Measurements from ENCODE around the gene TMPRSS2.

GRCh38 chr21:41458121-41458520 lies 49.8 kb downstream of the TMPRSS2 start:
- TF ChIP-seq, protein P1, sequence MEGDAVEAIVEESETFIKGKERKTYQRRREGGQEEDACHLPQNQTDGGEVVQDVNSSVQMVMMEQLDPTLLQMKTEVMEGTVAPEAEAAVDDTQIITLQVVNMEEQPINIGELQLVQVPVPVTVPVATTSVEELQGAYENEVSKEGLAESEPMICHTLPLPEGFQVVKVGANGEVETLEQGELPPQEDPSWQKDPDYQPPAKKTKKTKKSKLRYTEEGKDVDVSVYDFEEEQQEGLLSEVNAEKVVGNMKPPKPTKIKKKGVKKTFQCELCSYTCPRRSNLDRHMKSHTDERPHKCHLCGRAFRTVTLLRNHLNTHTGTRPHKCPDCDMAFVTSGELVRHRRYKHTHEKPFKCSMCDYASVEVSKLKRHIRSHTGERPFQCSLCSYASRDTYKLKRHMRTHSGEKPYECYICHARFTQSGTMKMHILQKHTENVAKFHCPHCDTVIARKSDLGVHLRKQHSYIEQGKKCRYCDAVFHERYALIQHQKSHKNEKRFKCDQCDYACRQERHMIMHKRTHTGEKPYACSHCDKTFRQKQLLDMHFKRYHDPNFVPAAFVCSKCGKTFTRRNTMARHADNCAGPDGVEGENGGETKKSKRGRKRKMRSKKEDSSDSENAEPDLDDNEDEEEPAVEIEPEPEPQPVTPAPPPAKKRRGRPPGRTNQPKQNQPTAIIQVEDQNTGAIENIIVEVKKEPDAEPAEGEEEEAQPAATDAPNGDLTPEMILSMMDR (IDR thresholded peaks at IDR 0.05; ENCODE audit: borderline replicate concordance, extremely low read depth, low read length, poor library complexity, severe bottlenecking) = no peak
- TF ChIP-seq EZH2 (IDR thresholded peaks at IDR 0.05; ENCODE audit: borderline replicate concordance, low read depth, low read length, severe bottlenecking) = no peak

Measured in DND-41 (cell line).